Stomach (tissue), 4 donors: ENCODE measurements around the gene CD72.

ENCODE experiments used
- CTCF ChIP-seq, 7 experiments: fragments of 450-650 bp in 4 of 7; fragments of 200-600 bp in 3 of 7; sonication (generic) in 3 of 7; IDR thresholded peaks; one replicate each; pipeline ENCODE4 v1.5.1; 2016 to 2019; ENCODE audit warnings: antibody characterized with exemption in 7 of 7, control low read depth in 2 of 7, mild to moderate bottlenecking in 1 of 7
- POLR2AphosphoS5 ChIP-seq, 3 donors: sonication (generic); formaldehyde crosslinking; IDR thresholded peaks; one replicate each; pipeline ENCODE4 v1.6.1; 2016; ENCODE audit warnings: antibody characterized with exemption in 3 of 3

- TF ChIP-seq POLR2AphosphoS5 (IDR thresholded peaks at IDR 0.05) (no peak), CTCF (IDR thresholded peaks at IDR 0.05) (no peak)
Observed at GRCh38 chr9:35628389-35628991, 10.3 kb upstream of the CD72 start.
